Measurements from ENCODE around the gene AP2M1.

DNA sequence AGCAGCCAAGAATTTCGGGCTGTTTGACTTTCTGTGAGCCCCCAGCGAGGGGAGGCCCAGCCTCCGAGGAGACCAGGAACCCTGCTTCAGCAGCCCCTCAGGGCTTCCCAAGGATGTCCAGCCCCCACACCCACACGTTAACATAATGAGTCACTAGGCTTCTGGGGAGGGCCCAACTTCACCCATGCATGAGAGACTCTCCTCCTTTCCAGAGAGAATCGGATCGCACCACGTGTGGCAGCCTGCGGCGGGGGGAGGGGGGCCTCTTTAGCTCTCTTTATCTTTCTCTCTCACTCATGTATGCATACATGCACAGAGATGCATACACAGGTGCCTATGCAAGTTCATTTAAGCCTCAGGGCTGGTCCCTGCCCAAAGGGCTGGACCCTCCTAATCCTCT lies 3.1 kb upstream of the AP2M1 start:
- no peak for TF ChIP-seq POLR2A (IDR thresholded peaks at IDR 0.05)
- TF ChIP-seq, protein P1, sequence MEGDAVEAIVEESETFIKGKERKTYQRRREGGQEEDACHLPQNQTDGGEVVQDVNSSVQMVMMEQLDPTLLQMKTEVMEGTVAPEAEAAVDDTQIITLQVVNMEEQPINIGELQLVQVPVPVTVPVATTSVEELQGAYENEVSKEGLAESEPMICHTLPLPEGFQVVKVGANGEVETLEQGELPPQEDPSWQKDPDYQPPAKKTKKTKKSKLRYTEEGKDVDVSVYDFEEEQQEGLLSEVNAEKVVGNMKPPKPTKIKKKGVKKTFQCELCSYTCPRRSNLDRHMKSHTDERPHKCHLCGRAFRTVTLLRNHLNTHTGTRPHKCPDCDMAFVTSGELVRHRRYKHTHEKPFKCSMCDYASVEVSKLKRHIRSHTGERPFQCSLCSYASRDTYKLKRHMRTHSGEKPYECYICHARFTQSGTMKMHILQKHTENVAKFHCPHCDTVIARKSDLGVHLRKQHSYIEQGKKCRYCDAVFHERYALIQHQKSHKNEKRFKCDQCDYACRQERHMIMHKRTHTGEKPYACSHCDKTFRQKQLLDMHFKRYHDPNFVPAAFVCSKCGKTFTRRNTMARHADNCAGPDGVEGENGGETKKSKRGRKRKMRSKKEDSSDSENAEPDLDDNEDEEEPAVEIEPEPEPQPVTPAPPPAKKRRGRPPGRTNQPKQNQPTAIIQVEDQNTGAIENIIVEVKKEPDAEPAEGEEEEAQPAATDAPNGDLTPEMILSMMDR (IDR thresholded peaks at IDR 0.05): no peak

Measured in sigmoid colon (tissue), 3 donors.